GM19035 (cell line): Measurements from ENCODE around the gene MRPL37.

ENCODE experiments used
- ATAC-seq: cut with Tn5 transposase; IDR thresholded peaks from one replicate; pipeline ENCODE4 v1.9.1; 2021; ENCODE audit not compliant: unreplicated experiment

MRPL37 gene

DNA sequence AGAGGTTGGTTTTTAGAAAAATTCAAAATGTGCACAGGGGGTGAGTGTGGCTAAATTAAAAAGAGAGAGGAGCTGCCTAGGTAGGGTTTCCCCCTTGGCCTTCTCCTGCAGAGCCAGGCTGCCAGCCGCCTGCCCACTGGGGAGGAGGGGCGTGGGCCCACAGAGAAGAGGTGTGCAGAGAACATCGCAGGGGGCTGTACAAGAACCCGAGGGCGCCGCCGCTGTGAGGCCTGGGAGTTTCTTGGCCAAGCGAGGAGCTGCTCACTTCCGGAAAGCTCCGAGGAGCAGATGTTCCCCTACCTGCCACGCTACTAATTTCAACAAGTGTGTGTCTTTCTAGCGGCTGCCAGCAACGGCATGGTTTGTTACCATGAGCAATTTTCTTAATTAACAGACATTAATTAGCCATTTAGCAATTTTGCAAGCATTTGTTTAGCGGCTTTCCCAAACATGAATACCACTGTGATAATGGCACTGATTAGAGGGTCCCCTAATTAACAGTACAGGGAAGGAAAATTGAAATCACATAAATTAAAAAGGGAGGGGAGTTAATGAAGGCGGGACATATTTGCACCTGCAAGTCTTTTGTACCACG, 59.7 kb downstream of the MRPL37 start:
- ATAC-seq = no peak

- no peak for ATAC-seq
Measured at GRCh38 chr1:54260810-54261209, 60.8 kb downstream of the MRPL37 start.

DNA sequence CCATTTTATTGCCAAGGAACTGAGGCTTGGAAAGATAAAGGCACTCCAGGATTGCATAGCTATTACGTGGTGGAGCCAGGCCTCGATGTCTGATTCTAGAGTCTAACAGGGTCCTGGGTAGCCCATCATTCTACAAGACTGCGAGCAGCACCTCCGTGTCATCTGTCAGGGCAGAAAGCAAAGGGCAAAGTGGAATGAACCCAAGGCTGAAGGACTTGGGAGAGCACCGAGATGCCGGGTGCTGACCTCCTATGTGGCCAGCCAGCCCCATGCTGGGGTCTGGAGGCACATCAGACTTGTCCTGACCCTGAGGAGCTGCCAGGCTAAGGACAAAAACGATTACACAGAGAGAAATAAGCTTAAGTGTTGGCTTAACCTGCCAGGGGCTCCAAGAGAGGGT, 62.3 kb downstream of the MRPL37 start:
- ATAC-seq = no peak

DNA sequence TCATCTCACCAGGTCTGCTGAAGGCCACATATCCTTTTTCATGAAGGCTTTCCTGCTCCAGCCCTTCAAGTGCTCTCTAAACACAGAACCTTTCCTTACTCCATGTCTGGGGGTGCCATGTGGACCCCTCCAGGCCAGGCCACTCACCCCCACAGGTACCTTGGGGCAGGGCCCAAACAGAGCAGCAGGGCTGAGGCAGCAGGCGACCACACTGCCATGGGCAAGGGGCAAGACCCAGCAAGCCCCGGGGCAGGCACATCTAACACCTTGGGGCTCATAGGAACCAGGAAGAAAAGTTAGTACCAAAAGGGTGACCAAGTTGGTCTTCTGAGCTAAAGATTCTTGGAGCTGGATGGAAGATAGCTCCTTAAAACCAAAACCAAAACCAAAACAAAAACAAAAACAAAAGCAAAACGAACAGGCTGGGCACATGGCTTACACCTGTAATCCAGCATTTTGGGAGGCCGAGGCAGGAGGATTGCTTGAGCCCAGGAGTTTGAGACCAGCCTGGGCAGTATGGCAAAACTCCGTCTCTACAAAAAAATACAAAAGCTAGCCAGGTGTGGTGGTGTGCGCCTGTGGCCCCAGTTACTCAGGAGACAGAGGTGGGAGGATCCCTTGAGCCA, 63.7 kb downstream of the MRPL37 start:
- ATAC-seq = no peak

GRCh38 chr1:54265126-54265525, 65.2 kb downstream of the MRPL37 start:
- no peak for ATAC-seq

DNA sequence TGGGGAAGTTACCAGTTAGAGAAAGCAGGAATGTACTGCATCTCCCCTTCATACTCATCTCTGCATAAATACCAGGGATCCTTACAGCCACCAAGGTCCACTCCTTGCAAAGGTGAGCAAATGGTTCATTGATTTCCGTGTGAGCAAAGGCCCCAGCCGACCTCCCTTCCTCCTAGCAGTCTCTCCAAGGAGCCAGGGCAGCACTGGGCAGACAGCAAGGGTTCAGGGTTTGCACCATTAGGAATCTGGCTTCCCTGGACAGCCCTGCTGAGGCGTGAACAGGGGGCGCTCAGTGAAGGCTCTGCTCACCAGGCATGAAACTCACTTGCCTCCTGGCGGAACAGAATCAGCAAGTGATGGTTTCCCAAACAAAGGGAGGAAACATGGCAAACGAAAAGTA, 65.7 kb downstream of the MRPL37 start:
- ATAC-seq = no peak

DNA sequence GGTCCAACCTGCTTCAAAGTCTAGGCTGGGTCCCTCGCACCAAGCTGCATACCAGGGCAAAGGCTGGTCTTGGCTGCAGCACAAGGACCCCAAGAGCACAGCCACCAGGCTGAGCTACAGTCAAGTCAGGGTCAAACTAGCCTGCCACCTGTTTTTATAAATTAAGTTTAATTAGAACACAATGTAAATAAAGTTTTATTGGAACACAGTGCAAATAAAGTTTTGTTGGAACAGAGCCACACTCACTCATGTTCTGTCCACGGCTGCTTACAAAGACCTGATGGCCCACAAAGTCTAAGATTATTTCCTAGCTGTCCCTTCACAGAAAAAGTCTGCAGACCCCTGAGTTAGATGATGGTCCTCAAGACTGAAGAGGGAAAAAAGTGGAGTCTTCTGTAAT, 66.2 kb downstream of the MRPL37 start:
- ATAC-seq = no peak

GRCh38 chr1:54266908-54267307, 66.9 kb downstream of the MRPL37 start:
- no peak for ATAC-seq
